Fibroblast of skin of abdomen (primary cell): Measurements from ENCODE around the gene SKOR1.

ENCODE experiments used
- DNase-seq: peaks from one replicate; pipeline ENCODE4 v3.0.0-alpha.2; 2013

Gene SKOR1

DNA sequence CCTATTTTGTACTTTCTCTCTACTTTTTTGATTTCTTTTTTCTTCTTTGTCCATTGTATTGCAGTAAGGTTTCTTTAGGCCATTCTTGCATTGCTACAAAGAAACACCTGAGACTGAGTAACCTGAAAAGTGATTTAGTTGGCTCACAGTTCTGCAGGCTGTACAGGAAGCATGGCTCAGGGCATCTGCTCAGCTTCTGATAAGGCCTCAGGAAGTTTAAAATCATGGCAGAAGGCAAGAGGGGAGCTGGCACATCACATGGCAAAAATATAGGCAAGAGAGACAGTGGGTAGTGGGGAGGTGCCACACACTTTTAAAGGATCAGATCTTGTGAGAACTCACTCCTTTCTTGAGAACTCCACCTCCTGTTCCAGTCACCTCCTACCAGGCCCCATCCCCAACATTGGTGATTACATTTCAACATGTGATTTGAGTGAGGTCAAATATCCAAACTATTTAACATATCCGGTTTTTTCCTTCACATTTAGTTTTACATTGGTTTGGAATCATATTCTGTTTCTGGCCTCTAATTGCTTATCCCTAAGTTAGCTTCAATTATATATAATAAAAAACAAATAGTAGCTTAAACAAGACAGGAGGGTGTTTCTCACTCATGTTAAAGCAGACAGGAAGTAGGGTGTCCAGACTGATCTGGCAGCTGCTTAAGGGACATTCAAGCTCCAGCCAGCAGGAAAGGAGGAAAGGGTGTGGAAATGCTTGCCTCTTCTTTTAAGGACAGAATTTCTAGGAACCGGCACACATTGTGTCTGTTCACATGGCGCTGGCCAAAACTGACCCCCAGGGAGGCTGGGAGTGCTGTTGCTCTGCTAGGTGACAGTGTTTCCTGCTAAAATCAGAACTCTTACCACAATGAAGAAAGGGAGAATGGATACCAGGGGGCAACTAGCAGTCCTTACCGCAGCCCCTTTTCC is 28.8 kb upstream of the SKOR1 start:
- no peak for DNase-seq

DNA sequence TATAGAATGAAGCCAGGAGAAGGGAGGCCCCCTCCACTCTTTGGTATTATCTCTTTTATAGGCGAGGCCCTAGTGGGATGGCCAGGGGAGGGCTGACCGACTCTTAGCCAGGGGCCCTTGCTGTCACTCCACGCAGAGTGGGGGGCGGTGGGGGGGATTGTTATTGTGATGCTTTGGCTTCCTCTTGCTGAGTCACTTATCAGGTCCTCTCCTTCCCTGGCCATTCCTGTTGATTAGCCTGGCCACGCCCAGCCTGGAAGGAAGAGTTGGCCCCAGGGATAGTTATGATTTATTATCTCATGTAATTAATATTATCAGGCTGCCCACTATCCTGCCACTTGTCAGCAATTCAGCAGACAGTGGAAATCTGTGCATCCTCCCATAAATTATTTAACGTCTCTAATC is 25.5 kb upstream of the SKOR1 start:
- no peak for DNase-seq

DNA sequence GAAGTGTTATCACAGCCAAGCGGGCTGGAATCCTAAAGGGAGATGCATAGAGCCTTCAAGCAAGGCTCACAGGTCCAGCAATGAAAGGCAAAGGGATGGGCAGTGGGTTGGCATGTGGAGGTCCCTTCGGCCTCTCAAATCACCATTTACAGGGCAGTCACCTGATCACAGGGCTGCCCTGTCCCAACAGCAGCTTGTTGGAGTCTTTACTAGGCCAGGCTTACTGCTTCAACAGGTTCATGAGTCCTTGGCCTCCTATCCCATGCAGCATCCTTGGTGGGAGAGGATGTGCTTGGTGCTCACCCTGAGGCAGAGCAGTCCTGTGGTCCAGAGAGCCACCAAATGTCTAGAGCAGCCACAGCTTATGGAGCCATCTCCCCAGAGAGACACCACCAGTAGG is 24.2 kb upstream of the SKOR1 start:
- DNase-seq: no peak

DNA sequence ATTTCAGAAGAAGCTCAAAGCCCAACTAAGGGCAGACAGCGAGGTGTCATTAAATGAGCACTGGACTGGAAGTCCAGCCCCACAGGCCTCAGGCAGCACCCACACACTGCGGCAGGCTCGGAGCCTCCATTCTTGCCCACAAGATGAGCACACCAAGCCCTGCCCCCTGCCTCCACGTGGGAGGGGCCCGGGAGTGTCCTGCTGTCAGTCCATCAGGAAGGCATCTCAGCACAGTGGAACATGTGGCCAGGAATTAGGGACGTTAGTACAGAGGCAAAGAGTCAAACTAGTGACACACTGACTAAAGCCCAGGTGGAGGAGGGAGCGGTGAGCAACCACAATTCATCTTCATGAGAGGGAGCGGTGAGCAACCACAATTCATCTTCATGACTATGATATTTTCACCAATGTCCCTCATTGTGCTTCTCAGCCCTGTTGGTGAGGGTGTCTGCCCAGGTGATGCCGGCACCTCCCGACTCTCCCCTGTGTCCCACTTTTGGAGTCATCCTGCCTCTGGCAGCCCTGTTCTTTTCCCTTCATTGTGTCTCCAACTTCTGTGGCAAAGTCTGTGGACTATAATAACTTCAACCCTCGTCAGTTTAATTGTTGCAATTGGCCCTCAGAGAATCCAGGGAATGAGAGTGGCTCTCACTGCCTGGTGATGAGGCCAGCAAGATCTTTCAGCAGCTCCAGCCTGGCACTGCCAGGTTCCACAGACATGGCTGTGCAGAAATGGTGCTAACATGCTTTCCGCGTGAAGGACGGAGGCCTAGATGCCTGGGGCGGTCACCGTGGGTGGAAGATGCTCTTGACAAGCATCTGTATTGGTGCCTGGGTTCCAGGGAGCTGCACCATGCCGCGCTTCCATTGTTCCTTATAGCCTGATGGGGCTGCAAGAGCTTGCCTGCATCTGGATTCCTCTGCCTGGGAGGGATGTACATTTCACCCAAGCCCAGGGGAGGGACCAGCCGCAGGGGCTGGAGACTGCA is 23.1 kb upstream of the SKOR1 start:
- DNase-seq: no peak

DNA sequence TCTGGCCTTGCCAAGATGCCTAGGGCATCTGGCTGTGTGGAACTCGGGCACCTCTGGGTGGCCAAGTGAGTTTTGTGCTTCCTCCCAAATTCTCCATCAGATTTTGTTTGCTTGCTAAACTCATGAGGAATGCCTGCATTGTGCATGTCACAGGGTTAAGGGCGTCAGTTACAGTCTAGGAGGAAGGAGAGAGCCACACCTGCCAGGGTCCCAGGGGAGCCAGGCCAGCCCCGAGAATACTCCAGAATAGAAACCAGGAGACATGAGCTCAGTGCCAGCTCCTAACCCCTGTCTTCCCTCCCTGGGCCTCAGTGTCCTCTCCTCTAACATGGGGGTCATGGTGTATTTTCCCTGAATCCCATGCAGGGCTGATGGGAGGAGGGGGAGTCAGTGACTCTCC is 22.0 kb upstream of the SKOR1 start:
- no peak for DNase-seq

DNA sequence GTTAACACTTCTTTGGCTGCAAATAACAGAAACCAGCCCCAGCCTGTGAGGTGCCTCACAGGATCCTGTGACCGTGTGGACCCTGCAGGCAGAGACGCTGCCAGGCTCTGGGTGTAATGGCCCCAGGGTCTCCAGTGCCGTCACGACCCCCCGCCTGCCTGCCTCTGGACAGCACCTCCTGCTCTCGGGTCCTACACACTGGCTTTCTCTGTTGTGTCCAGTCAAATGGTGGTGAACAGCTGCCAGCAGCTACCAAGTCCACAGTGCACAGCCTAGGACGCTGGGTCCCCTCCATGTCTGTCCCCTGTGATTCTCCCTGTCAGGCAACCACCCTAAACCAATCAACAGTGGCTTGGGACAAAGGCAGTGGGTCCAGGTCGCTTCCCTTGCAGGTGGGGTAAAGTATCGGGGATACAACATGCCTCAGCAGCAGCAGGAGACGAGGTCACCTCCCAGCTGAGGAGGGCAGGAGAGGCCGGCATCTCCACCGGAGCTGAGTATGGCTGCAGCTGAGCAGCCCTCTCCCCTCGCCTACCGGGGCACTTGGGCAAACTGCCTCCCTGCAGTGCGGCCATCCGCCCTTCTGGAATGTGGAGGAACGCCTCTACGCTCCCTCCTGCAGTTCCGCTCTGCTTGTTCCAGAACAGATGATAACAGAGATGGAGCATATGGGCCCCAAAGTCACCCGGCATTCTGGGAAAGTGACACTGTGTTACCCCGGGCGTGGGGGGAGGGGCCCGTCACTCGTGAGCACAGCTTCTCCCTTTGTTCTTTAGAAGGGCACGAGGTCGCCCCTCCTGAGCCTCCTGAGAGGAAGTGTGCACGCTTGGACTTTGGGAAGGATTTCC is 21.1 kb upstream of the SKOR1 start:
- no peak for DNase-seq

DNA sequence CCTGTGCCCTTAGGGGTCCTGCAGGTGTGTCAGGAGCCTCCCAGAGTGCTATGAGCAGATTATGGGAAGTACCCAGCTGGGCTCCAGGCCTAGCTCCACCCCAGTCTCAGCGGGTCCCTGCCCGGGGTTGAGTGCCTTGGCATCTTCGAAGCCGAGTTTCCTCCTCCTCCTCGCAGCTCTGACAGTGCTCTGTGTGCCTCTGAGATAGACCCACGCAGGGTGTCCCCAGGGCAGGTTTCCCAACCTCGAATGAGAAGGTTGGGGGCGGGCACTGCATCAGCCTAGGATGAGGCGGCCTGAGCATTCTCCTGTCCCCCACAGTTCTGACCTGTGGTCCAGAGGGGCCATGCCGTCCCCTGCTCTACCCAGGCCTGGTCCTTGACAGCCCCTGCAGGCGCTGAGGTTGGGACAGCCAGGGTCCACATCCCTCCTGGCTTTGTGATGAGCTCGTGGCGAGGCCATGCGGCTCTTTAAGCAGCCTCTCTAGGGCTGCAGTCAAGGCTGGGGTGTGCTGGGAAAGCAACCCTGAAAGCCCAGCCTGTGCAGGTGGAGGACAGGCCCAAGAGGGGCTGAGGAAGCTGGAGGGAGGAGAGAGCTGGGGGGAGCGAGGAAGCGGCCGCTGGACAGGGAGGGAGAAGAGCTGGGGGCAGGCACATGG is 20.2 kb upstream of the SKOR1 start:
- no peak for DNase-seq

DNA sequence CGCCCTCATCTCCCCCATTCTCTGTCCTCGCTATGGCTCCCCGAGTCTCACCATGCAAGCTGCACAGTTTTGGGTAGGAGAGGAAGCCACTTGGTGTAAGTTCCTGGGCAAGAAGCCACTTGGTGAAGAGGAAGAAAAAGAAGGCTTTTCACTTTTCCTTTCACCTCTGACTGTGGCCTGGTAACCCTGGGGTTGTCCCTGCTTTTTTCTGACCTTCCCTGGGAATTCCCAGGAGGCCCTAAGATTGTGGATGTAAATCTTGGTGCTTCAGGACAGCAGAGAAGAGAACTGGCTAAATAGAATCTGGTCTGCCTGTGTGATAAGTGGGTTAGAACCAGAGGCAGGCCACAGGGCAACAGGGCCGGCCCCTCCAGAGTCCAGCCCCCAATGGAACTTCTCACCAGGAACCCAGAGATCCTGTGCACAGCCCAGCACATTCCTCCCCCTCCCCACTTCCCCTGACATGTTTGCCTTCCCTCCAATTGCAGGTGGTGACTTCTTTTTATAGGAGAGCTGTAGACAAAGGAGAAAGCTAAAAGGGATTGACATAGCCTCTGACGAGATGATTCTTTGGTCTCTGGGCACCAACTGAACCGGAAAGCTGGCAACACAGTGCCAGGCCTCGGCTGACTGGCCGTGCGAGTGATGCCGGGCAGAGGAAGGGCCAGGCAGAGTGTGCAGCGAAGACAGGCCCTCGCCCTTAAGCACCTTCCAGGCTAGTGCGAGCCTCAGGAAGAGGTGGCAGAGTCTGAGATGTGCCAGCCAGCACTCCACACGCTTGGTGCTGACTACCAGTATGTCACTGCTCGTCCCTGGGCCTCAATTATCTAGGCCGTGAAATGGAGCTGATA is 19.4 kb upstream of the SKOR1 start:
- DNase-seq: no peak

DNA sequence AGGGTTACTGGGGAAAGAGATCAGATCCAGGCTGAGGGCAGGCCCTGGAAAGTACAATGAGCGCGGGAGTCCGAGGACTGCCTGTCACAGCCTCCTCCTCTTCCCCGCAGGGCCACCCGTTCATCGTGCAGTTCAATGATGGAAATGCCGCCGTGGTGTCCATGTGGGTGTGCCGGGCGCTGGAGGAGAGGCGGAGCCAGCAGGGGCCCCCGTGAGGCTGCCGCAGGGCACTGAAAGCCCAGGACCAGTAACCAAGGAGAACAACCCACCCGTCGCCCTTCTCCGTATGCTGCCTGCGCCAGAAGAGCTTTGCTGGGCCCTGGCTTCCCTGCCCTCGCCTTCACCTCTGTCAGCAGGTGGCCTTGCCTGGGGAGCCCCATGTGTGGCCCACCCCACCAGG is 18.8 kb upstream of the SKOR1 start:
- DNase-seq: no peak

DNA sequence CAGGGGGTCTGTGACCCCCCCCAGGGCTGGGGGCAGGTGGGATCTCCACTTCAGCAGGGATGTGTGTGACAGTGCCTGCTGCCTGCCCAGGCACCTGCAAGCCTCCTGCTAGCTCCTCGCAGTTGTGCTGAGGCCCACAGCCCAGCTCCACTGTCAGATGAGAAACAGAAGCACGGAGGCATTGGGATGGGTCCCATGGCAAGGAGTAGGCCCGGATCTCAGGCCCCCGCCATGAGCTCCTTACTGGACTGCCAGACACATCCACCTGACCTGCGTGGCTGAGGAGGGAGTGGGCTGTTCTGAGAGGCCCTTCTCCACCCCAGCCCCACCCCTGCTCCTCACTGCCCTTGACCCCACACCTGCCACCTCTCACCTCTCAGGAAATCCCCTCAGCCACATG is 18.2 kb upstream of the SKOR1 start:
- DNase-seq: no peak

DNA sequence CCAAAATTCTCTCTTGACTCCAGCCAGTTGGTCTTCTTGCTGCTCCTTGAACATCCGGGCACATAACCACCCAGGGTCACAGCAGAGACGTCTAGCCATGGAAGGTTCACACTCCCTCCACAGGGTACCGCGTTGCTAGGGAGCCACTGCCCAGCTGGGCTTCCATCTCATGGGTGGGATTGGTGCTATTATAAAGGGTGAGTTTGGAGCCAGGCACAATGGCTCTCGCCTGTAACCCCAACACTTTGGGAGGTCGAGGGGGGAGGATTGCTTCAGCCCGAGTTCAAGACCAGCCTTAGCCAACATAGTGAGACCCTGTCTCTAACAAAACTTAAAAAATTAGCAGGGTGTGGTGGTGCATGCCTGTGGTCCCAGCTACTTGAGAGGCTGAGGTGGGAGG is 17.5 kb upstream of the SKOR1 start:
- DNase-seq: no peak

DNA sequence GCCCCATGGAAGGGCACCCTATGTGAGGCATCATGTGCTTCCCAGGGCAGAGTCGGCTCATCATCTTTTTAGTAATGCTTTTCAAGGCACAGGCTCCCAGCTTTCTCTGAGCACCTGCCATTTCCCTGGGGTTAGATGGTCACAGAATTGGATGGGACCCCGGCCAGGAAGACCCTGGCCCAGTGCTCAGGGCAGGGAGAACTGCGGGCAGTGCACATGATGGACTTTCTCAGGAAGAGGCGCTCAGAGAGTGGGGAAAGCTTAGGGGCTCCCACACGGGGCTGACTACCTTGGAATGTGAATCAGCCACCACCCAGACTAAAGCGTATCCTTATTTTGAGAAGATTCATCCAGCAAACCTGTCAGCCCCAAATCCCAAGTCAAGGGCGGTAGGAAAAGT is 16.5 kb upstream of the SKOR1 start:
- no peak for DNase-seq

DNA sequence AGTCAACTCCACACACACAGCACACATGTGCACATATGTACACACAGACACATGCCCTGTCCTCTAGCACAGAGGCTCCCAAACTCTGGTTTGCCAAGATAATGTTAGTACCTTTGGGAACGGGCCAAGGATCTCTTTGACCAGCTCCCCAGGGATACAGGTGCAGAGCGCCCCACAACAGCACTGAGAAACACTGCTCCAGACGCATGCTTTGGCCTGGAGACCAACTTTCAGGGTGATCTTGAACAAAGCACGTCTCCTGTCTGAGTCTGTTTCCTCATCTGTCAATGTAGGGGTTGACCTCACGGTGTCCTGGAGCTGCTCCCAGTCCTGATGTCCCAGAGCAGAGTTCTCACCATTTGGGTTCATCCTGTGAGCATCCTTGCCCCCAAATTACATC is 15.9 kb upstream of the SKOR1 start:
- DNase-seq: no peak

DNA sequence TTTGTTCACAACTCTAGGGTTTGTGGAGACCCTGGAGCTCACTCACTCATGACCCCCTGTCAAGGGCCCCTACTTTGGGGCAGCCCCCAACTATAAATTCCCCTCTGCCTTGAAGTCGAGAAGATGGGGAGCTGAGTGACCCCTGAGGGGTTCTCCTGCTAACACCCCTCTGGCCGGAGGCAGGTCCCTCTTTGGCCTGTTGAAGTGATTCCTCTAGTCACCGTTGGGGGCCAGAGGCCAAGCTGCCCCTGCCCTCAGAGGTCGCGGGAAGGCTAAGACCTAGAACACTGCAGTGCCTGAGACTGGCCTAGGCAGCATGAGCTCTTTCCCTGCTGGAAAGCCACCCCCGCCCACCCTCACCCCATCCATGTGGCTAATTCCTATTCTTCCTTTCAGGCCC is 15.4 kb upstream of the SKOR1 start:
- no peak for DNase-seq

DNA sequence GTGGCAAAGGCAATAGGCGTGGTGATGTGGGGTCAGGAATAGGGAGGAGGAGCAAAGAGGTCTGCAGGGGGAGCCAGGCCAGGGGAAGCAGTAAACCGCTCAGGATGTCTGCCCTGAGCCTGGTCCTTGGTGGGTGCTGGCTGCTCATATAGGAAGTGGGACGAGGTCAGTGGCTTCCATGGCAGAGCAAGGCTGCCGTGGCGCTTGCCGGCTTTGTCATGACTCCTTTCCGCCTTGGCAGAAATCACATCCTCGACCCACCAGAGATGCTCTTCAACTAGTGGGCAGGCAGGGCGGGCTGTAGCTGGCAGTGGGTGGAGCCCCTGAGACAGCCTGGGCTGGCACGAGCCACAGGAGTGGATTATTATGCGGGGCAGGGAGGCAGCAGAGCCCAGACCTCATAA is 13.1 kb upstream of the SKOR1 start:
- no peak for DNase-seq

DNA sequence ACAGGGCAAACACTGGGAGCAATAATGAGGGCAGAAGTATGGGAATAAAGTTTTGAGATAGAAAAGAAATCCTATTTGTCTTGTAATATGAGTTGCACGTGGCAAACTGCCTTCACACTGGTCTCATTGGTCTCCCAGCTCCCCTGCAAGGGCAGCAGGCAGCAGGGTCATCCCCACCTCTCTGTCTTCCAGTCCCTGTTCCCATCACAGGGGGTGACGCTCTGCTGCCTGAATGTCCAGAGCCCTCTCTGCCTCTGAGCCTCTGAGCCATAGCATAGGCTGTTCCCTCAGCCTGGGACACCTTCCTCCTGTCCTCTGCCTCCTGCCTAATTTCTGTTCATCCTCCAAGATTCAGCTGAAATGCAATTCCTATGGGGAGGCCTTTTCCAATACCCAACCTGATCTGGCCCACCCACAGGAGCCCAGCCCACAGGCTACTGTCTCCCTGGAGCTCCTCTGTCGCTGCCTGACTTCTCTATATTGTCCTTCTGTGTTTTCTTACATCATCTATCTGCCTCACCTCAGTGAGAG is 12.1 kb upstream of the SKOR1 start:
- no peak for DNase-seq

DNA sequence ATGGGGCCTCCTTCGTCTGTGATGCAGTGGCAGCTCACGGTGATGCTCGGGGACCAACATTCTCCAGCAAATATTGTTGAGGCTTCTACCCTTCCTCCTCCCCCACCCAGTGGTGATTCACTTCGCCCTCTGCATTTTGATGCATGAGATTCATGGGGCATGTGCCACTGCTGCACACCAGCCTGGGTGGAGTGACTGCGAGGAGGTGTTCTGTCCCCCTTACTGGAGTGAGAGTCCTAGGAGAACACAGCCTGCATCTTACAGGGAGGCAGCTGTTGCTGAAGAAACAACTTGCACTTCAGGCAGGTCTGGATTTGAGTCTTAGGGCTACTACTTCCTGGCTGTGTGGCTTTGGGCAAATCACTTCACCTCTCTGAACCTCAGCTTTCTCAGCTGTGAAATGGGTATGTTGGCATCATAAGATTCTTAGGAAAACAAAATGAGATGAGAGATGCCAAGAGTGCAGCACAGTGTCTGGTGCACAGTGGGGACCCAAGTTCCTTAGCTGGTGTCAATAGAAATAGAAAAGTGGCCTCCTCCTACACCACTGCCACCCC is 10.2 kb upstream of the SKOR1 start:
- no peak for DNase-seq

DNA sequence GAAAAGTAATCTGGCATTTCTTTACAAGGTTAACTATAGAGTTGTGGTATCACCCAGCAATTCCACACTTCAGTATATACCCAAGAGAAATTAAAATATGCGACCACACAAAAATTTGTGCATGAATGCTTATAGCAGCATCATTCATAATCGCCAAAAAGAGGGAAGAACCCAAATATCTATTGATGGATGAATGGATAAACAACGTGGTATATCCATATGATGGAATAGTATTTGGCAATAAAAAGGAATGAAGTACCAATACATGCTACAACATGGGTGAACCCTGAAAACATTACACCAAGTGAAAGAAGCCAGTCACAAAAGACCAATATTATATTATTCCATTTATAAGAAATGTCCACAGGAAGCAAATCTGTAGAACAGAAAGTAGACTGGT is 8.6 kb upstream of the SKOR1 start:
- DNase-seq: no peak

DNA sequence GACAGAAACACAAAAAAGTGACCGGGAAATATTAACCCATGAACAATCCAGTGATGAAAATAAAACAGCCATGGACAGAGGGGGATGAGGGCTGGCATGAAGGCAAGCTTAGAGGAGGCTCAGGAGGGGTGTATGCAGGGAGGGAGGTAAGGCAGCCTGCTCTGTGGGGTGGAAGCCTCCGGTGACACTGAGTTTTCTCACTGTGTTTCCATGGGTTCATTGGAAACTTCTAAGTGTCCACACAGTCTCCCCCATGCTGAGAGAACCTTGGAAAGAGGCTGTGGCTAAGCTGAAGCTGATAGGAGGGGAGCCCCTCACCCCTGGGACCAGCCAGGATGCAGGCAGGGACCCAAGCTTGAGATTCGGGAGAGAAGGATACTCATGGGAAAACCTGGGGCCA is 6.8 kb upstream of the SKOR1 start:
- DNase-seq: no peak

DNA sequence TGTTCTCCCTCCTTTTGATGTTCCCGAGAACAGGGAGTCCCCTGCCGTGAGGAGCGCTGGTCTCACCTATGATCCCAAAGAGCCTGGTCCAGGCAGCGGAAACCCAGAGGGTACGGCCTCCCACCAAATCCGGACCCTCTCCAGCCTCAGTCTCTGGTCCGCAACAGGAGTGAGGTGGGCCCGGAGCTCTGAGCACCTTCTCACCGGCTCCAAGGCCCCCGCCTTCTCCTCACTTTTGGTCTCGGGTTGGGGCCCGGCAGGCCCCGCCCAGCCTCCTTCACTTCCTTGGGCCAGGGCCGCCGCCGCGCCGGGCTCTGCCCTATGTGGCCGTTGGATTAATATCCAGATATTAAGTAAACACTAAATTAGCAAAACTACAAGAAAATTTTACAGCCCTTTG is 5.7 kb upstream of the SKOR1 start:
- DNase-seq: no peak
